ENCODE data around the gene IL22RA2.
"Not testable (repeated sequence)": the region's sequence is repeated elsewhere in the genome, so short reads cannot be mapped to it uniquely, and the experiment has no call there.

The IL22RA2 gene

DNA sequence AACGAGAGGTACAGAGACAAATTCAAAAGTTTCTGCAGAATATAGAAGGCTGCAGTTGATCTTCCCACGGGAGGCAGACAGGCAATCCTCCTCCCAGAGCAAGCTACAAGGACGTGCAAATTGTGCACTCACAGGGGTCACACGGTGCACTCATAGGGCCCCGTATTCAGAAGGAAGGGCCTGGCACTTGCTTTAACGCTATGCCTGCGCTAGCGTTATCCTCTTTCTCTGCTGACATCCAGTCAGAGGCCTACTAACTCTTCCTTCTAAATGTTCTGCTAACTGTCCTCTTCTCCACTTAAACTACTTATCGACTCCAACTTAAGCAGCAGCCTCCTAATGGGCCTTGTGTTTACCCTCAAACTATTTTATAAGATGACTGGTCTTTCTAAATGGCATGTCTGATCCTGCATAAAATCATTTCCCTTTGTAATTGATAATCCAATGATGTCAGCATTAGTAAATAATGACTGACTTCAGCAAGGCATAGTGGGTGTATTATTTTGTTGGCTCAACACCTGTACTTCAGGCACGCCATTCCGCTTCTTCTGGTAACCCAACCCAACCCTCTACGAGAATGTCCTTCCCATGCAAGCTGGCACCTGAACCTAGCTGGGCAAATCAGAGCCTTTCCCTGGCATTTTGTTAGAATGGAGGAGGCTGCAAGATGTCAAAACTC is 43.6 kb upstream of the IL22RA2 start:
- H3K4me3 ChIP-seq (ENCODE audit: control insufficient read depth, low read depth, low read length) = no peak overlapping the region
- DNase-seq (ENCODE audit: low read depth) = no peak
- TF ChIP-seq, protein P1, sequence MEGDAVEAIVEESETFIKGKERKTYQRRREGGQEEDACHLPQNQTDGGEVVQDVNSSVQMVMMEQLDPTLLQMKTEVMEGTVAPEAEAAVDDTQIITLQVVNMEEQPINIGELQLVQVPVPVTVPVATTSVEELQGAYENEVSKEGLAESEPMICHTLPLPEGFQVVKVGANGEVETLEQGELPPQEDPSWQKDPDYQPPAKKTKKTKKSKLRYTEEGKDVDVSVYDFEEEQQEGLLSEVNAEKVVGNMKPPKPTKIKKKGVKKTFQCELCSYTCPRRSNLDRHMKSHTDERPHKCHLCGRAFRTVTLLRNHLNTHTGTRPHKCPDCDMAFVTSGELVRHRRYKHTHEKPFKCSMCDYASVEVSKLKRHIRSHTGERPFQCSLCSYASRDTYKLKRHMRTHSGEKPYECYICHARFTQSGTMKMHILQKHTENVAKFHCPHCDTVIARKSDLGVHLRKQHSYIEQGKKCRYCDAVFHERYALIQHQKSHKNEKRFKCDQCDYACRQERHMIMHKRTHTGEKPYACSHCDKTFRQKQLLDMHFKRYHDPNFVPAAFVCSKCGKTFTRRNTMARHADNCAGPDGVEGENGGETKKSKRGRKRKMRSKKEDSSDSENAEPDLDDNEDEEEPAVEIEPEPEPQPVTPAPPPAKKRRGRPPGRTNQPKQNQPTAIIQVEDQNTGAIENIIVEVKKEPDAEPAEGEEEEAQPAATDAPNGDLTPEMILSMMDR (IDR thresholded peaks at IDR 0.05; ENCODE audit: control insufficient read depth, insufficient read depth, low read depth, low read length, missing control alignments) = no peak

DNA sequence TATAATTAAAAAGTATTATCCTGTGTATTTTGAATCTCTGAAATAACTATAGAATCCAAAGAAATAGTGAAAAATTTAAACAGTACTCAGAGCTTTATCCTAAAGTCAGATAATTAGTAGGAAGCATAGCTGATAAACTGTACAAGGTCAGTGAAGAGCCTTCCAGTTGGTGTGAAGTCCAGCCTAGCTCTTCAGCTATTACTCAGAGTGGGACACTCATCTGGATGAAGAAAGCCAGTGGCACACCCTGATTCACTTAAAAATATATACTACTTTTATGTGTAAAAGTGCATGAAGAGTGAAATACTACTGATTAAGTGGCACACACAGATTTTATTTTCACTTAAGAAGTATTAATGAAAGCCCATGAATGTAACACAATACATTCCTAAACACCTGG is 42.7 kb upstream of the IL22RA2 start:
- no peak for DNase-seq (ENCODE audit: low read depth)
- H3K4me3 ChIP-seq (ENCODE audit: control insufficient read depth, low read depth, low read length) = no peak overlapping the region
- TF ChIP-seq, protein P1 (IDR thresholded peaks at IDR 0.05; ENCODE audit: control insufficient read depth, insufficient read depth, low read depth, low read length, missing control alignments) = no peak

DNA sequence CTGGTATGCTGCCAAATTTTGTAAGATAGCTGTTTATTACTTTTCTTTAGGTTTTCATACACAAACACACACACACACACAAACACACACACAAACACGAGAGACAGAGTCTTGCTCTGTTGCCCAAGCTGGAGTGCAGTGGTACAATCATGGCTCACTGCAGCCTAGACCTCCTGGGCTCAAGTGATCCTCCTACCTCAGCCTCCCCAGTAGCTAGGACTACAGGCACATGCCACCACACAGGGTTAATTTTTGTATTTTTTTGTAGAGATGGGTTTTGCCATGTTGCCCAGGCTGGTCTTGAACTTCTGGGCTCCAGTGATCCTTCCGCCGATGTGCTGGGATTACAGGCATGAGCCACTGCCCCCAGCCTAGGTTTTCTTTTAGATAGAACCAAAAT is 42.2 kb upstream of the IL22RA2 start:
- not testable (repeated sequence) for H3K4me3 ChIP-seq (ENCODE audit: control insufficient read depth, low read depth, low read length); DNase-seq (ENCODE audit: low read depth)

DNA sequence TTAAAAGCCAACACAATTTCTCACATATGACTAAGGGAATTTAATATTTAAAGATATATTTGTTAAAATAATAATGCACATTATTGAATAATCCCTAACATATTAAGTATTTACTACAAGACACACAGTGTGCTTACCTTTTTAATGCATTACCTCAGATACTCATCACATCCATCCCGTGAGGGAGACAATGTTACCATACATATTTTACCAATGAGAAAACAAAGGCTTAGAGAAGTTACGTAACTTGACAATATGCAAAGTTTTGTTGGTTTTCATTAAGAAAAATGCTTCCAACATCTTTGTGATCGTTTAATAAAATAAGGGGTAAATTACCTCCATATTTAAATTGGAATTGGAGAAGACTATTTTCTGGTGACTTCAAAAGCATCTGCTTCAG is 41.5 kb upstream of the IL22RA2 start:
- TF ChIP-seq, protein P1 (IDR thresholded peaks at IDR 0.05; ENCODE audit: control insufficient read depth, insufficient read depth, low read depth, low read length, missing control alignments) = no peak
- H3K4me3 ChIP-seq (ENCODE audit: control insufficient read depth, low read depth, low read length) = no peak overlapping the region
- DNase-seq (ENCODE audit: low read depth) = no peak

DNA sequence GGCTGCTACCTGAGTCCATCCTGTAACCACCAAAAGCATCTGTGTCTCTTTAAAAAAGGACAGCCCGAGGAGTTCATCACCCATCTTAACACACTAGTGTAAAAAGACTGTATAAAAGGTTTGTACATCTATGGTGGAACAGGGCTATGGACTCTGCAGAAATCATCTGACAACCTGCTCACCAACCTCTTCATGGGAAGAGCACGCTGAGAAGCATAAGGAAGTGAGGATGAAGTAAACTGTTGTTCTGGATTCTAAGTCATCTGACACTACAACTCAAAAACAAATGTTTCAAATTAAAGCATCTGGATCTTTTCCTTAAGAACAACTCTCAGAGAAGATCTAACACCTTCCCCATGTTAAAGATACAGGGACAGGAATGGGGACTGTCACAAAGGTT is 40.4 kb upstream of the IL22RA2 start:
- no peak for DNase-seq (ENCODE audit: low read depth)
- TF ChIP-seq, protein P1 (IDR thresholded peaks at IDR 0.05; ENCODE audit: control insufficient read depth, insufficient read depth, low read depth, low read length, missing control alignments) = no peak
- H3K4me3 ChIP-seq (ENCODE audit: control insufficient read depth, low read depth, low read length) = no peak overlapping the region

DNA sequence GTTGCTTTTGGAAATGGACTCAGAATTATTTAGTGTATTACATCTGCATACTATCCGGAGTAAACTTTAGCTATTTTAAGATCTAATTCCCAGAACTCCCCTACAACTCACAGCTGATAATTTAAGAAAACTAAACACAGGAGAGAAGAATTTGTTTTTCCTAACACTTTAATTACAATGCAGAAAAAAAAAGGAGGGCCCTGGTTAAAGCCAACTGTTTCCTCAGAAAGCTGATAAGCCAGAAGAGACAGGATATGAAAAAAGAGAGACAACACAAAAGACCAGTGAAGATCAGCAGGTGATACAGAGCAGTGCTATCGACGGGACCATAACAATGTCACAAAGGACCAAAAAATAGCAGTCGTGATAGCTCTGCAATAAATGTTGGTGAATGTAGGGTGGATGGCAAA is 39.9 kb upstream of the IL22RA2 start:
- H3K4me3 ChIP-seq (ENCODE audit: control insufficient read depth, low read depth, low read length) = no peak overlapping the region
- TF ChIP-seq, protein P1 (IDR thresholded peaks at IDR 0.05; ENCODE audit: control insufficient read depth, insufficient read depth, low read depth, low read length, missing control alignments) = no peak
- DNase-seq (ENCODE audit: low read depth) = no peak

DNA sequence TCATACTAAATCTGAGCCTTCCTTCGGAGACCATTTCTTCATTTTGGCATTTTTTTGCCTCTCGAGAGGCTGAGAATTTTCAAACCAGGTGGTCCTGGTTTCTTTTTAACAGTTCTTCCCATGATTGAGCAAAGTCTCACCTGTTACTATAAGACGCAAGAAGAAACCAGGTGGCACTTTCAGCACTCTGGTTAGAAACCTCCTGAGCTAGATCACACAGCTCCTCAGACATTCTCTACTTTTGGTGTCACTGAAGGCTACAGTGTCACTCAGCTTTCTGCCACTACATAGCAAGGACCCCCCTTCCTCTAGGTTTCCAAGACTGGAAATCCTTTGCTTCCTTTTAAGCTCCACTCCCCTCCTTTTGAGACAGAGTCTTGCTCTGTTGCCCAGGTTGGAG is 38.5 kb upstream of the IL22RA2 start:
- no peak for DNase-seq (ENCODE audit: low read depth)
- no peak overlapping the region for H3K4me3 ChIP-seq (ENCODE audit: control insufficient read depth, low read depth, low read length)
- TF ChIP-seq, protein P1 (IDR thresholded peaks at IDR 0.05; ENCODE audit: control insufficient read depth, insufficient read depth, low read depth, low read length, missing control alignments) = no peak
